22Rv1 (cell line): ENCODE measurements around the gene U2AF1L4.

Experiments
- H3K27ac ChIP-seq: fragments of 450-650 bp; 2 replicates; pipeline ENCODE4 v1.5.1; 2017
- ZFX ChIP-seq: fragments of 450-650 bp; IDR thresholded peaks from 2 replicates; pipeline ENCODE4 v1.6.1; 2017; ENCODE audit warnings: antibody characterized with exemption, borderline replicate concordance
- TF ChIP-seq, protein P1 (sequence below): fragments of 450-650 bp; IDR thresholded peaks from 2 replicates; pipeline ENCODE4 v1.5.1; 2017; ENCODE audit warnings: mild to moderate bottlenecking

Gene U2AF1L4

DNA sequence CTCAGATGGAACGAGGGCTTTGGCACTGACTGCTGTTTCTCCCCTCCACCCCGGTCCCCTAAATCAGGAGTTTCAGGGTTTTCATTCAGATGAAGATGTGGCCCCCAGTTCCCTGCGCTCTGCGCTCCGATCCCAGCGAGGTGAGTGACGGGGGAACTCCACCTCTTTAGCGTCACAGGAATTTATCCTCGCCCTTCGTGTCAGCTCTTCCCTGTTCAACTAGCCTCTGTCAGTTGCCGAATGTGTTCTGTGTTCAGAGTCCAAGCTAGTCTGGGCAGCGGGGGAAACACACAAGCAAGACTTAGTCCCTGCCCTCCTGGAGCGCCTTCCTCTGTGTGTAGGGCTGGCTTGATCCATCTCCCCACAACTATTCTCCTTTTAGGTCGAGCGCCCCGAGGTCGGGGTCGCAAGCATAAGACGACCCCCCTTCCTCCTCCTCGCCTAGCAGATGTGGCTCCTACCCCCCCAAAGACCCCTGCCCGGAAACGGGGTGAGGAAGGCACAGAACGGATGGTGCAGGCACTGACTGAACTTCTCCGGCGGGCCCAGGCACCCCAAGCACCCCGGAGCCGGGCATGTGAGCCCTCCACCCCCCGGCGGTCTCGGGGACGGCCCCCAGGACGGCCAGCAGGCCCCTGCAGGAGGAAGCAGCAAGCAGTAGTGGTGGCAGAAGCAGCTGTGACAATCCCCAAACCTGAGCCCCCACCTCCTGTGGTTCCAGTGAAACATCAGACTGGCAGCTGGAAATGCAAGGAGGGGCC is 25.6 kb downstream of the U2AF1L4 start:
- TF ChIP-seq, protein P1, sequence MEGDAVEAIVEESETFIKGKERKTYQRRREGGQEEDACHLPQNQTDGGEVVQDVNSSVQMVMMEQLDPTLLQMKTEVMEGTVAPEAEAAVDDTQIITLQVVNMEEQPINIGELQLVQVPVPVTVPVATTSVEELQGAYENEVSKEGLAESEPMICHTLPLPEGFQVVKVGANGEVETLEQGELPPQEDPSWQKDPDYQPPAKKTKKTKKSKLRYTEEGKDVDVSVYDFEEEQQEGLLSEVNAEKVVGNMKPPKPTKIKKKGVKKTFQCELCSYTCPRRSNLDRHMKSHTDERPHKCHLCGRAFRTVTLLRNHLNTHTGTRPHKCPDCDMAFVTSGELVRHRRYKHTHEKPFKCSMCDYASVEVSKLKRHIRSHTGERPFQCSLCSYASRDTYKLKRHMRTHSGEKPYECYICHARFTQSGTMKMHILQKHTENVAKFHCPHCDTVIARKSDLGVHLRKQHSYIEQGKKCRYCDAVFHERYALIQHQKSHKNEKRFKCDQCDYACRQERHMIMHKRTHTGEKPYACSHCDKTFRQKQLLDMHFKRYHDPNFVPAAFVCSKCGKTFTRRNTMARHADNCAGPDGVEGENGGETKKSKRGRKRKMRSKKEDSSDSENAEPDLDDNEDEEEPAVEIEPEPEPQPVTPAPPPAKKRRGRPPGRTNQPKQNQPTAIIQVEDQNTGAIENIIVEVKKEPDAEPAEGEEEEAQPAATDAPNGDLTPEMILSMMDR, result no peak
- peak overlapping the region; percentile 90; the same call in 1 of the 2 replicates for H3K27ac ChIP-seq

DNA sequence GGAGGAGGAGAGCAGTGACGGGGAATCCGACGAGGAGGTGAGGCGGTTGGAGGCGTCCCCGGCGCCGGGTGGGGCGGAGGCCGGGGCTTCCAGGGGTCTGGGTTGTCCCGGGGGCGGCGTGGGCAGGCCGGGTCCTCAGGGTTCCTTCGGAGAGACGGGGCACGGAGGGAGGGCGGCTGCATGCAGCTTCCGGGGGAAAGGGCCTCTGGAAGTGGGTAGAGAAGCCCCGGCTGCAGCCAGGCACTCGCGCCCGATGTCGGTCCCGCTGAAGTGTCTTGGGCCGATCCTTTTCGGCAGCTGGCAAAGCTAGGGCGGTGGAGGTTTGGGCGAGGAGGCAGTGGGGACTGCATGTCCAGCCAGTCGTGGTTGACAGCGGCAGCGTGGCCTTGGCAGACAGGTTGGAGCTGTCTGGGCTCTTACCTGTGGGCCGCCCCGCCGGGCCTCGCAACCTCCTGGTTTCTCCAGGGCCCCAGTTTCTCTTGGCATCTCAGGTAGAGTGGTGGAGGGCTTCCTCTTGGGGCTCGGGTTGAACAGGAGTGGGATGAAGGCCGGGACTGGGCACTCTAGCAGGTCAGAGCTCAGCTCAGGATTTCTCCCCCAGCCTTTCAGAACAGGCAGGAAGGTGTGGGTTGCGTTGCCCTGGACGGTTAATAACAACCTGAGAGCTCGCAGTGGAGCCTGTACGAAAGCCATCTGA is 26.7 kb downstream of the U2AF1L4 start:
- TF ChIP-seq, protein P1, result no peak
- peak overlapping the region; percentile 90 for H3K27ac ChIP-seq

DNA sequence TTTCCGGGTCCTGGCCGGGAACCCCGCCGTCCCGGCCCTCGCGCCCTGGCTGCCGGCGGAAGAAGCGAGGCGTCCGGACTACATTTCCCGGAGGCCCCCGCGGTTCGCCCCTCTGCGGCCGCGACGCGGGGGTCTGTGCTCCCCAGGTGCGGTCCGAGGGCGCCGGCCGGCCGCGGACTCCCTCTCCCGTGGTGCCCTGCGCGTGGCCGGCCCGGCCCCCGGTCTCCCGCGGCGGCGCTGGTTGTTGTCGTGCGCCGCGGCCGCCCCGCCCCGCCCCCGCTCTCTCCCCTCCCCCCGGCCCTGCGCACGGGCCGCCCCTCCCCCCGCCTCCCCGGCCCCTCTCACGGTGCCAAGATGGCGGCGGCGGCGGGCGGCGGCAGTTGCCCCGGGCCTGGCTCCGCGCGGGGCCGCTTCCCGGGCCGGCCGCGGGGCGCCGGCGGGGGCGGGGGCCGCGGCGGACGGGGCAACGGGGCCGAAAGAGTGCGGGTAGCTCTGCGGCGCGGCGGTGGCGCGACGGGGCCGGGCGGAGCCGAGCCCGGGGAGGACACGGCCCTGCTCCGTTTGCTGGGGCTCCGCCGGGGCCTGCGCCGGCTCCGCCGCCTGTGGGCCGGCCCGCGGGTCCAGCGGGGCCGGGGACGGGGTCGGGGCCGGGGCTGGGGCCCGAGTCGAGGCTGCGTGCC is 27.4 kb downstream of the U2AF1L4 start, which contains the start of gene KMT2B:
KMT2B (plus strand) TSS at position 339 of the 680 bp plus-strand sequence; CDS start at position 355, 16 bp downstream.
- TF ChIP-seq, protein P1, result no peak
- no peak for TF ChIP-seq ZFX
- H3K27ac ChIP-seq, result peak within 1 kb of the TSS; percentile 90

DNA sequence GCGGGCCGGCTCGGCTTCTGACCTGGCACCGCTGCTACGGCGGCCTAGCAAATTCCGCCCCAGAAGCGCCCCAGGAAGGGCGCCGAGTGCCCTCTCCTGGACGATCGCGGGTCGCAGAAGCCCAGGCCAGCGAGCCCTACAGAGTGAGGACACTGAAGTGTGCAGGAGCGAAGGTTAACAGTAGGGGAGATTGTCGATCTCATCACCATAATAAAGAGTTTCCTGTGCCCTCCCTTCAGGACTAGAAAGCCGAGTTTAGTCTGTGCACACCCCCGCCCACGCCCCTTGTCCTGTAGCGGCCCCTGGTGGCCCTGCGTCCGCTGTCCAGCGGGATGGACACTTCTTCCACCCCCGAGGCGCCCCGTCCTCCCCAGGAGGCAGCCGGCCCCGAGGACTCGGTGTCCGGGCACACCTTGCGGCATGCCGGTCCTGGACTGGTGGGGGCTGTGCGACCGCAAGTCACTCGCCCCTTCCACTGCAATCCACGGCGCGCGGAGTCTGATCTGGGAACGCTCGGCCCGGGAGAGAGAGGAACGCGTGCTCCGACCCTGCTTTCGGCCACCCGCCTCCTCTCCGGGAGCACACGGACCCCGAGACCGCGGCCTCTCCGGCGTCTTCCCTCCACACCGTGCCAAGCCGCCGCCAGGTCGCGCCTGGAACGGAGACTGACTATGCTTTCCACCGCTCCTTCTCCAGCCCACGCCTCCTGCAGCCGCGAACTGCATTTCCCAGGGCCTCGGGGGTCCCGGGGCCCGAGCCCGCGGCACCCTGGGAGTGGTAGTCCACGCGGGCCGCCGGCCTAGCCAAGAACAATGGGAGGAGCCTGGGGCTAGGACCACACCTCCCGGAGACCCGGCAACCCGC is 28.2 kb downstream of the U2AF1L4 start:
- no peak for TF ChIP-seq ZFX
- TF ChIP-seq, protein P1, result peak; percentile 97
- peak overlapping the region; percentile 90 for H3K27ac ChIP-seq

DNA sequence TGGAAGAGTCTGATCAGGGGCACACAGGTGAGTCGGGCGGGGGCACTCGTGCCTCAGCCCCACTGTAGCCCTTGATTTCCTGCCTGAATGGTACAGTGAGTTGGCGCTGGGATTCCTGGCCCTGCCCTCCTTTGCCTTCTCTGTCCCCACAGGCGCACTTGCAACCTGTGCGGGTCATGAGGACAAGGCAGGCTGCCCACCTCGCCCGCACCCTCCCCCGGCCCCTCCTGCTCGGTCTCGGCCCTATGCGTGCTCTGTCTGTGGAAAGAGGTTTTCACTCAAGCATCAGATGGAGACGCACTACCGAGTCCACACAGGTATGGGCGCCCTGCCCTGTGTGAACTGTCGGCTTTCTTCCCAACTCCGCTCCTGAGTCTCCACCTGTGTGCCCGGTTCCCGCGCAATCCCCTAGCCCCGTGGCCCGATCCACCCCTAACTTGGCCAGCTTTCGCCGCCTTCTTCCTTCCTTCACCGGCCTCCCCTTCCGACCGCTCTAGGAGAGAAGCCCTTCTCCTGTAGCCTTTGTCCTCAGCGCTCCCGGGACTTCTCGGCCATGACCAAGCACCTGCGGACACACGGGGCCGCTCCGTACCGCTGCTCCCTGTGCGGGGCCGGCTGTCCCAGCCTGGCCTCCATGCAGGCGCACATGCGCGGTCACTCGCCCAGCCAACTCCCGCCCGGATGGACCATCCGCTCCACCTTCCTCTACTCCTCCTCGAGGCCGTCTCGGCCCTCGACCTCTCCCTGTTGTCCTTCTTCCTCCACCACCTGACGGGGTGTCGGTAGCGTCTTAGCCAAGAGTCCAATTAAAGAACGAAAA is 29.0 kb downstream of the U2AF1L4 start:
- TF ChIP-seq ZFX, result no peak
- peak overlapping the region; percentile 90 for H3K27ac ChIP-seq

DNA sequence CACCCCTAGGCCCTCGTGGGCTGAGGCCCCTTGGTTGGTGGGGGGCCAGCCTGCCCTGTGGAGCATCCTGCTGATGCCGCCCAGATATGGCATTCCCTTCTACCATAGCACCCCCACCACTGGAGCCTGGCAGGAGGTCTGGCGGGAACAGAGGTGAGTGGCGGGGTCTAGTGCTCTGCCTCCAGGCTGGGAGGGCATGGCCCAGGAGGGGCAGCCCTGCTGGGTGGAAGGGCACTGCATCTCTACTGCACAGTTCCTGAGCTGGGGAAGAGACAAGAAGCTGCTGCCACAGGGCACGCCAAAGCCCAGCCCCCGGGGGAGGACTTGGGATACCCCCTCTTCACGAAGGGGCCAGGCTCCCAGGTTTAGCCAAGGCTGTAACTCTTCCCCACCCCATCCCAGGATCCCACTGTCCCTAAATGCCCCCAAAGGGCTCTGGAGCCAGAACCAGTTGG is 29.8 kb downstream of the U2AF1L4 start:
- no peak for TF ChIP-seq ZFX
- TF ChIP-seq, protein P1, result no peak
- H3K27ac ChIP-seq, result peak overlapping the region; percentile 90
